ENCODE results near the gene ABHD6.
"Not testable (repeated sequence)": the region's sequence is repeated elsewhere in the genome, so short reads cannot be mapped to it uniquely, and the experiment has no call there.

ABHD6 gene

GRCh38 chr3:58242860-58243259, 5.3 kb downstream of the ABHD6 start:
- not testable (repeated sequence) for DNase-seq (ENCODE audit: low spot score)

DNA sequence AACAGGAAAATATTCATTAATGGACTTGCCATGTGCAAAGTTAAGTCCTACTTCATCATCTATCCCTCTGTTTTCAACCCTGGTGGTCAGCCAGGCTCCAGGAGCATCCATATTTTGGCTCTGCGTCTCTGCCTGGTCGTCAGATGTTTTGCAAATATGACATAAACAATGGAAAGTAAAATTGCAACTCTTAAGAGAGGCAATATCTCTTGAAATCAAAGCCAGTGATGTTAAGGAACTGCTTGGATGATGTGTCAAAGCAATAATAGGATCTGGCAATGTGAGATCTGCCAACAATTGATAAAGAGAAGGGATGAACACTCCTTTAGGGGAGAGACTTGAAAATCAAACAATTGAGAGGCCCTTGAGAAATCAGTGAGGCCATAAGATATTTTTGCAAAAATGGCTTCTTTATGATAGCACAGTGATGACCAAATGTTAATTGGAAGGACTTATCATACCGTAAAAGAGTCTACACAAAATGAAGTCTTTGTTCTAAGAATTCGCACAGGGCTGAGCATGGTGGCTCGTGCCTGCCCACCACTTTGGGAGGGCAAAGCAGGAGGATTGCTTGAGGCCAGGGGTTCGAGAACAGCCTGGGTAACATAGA, 6.5 kb downstream of the ABHD6 start:
- peak; percentile 64 for DNase-seq (ENCODE audit: low spot score)

- no peak for DNase-seq (ENCODE audit: low spot score)
Observed at GRCh38 chr3:58246148-58247047, 8.8 kb downstream of the ABHD6 start.

- DNase-seq (ENCODE audit: low spot score), result no peak
Observed at GRCh38 chr3:58249358-58250092, 11.9 kb downstream of the ABHD6 start.

DNA sequence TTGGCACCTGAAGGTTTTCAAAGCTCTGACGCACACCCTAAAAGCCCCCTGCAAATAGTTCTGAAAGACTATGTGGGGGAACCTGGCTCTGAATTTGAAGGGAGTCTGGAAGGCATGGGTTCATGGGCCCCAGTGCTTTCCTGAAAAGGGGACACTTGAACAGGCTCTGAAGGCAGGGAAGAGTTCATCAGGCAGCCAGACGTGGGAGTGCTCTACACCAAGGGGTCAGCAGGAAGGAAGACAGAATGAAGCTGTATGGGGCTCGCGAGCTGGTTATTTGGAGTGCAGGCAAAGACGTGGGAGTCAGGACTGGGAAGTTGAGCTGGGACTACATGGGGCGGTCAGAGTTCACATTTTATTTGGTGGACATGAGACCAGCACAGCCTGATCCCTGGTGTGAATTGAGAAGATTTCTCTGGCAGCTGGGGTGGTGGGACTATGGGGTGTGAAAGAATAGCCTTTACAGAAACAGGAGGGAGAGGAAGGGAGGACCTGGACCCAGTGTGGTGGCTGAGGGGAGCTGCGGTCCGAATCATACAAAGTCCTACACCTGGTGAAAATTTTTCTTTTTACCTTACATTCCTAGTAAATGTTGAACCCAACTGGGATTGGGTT, 12.6 kb downstream of the ABHD6 start:
- no peak for DNase-seq (ENCODE audit: low spot score)

DNA sequence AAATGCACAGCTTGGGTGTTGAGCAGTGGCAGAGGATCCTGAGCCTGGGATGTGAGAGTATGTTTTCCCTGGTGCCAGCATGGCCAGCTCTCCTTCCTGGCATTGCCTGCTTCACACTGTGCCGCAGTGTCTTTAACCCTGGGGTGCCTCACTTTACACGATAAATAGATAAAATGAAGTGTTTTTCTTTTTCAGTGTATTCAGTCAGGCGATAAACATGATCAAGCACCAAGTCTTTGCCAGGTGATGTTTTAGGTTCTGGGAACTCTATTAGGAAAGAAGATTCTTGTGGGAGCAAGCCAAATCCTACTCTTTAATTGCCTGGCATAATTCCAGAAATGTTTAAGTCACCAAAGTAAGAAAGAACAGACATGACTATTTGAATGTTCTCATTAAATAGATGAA, 14.0 kb downstream of the ABHD6 start:
- DNase-seq (ENCODE audit: low spot score), result no peak

DNA sequence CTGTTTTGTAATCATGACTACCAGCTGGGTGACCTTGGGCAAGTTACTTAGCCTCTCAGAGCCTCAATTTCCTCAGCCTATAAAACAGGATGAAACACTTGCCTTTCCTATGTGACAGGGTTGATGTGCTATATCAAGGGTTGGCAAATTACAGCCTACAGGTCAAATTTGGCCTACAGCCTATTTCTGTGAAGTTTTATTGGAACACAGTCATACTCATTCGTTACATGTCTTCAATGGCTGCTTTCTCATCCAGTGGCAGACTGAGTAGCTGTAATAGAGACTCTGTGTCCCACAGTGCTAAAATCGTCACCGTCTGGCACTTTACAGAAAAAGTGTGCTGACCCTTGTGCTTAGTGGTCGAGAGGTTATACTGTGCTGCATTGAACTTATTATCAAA, 16.6 kb downstream of the ABHD6 start:
- no peak for DNase-seq (ENCODE audit: low spot score)

DNA sequence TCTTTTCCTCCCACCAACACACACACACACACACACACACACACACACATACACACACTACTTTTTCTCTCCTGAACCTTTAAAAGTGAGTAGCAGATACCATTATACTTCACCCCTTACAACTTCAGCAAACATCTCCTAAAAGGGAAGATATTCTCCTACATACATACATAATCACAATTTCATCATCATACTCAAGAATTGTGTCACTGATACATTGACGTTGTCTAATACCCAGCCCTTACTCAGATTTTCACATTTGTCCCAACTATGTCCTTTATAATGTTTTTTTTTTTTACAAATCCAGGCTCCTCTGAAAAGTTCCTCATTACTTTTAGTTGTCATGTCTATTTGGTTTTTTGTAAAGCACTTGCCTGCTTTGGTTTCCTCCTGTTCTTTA, 18.5 kb downstream of the ABHD6 start:
- no peak for DNase-seq (ENCODE audit: low spot score)

- no peak for DNase-seq (ENCODE audit: low spot score)
Observed at GRCh38 chr3:58256511-58256910, 18.9 kb downstream of the ABHD6 start.

DNA sequence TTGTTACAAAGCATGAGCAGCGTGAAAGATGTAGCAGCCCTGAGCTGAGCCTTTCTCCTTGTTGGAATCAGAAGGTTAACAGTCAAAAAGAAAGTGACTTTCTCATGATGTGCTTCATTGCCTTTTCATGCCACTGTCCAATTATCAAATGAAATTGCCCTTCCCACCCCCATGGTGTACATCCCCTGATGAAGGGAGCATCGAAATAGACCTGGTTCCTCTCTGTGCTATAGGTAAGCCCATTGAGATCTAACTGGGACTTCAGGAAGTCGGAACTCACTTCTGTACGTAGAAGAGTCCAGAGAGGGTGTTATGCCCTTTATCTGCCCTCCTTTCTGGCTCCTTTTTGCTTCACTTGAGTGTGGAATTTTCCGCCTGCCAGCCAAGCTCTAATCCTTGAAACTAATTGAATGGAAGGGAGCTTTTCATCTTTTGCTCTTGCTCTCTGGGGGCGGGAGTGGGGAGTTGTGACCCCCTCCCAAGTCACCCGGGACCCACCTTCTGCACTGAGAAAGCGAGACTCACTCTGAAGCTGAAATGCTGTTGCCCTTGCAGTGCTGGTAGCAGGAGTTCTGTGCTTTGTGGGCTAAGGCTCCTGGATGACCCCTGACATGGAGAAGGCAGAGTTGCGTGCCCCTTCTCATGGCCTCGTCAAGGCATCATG, 20.9 kb downstream of the ABHD6 start:
- DNase-seq (ENCODE audit: low spot score), result no peak

GRCh38 chr3:58260261-58260731, 22.7 kb downstream of the ABHD6 start:
- peak; percentile 52 for DNase-seq (ENCODE audit: low spot score)

GRCh38 chr3:58260733-58261132, 23.1 kb downstream of the ABHD6 start:
- DNase-seq (ENCODE audit: low spot score), result no peak

DNA sequence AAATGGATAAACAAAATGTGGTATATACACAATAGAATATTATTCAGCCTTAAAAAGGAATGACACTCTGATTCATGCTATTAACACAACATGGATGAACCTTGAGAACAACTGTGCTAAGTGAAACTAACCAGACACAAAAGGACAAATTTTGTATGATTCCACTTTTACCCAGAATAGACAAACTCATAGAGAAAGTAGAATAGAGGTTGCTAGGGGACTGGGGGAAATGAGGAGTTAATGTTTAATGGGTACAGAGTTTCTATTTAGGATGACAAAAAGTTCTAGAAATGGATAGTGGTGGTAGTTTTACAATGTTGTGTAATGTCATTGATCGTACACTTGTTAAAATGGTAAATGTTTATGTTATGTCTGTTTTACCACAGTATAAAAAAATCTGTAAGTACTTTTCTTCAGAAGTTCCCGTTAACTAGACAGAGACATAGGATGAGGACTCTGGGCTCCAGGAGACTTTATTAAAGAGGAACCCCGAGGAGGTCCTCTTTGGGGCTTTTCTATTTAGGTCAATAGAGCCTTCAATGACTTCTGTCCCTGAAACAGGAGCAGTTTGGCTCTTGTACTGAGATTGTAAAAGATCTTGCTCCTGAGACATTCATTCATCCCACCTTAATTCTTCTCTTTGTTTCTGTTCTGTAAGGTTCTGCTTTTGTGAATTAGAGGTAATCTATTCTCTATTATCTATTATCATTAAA, 24.5 kb downstream of the ABHD6 start:
- DNase-seq (ENCODE audit: low spot score), result no peak

GRCh38 chr3:58266577-58266976, 29.0 kb downstream of the ABHD6 start:
- DNase-seq (ENCODE audit: low spot score), result no peak

DNA sequence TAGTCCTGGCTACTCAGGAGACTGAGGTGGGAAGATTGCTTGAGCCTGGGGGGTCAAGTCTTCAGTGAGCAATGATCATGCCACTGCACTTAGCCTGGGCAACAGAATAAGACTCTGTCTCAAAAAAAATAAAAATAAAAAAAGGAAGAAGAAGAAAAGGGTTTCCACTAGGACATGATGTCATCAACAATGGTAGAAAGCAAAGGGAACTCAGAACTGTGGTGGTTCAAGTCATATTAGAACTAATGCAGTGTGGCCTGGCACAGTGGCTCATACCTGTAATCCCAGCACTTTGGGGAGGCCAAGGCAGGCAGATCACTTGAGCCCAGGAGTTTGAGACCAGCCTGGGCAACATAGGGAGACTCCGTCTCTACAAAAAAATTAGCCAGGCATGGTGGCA, 30.0 kb downstream of the ABHD6 start:
- DNase-seq (ENCODE audit: low spot score), result not testable (repeated sequence)

GRCh38 chr3:58269356-58269755, 31.8 kb downstream of the ABHD6 start:
- DNase-seq (ENCODE audit: low spot score), result no peak

DNA sequence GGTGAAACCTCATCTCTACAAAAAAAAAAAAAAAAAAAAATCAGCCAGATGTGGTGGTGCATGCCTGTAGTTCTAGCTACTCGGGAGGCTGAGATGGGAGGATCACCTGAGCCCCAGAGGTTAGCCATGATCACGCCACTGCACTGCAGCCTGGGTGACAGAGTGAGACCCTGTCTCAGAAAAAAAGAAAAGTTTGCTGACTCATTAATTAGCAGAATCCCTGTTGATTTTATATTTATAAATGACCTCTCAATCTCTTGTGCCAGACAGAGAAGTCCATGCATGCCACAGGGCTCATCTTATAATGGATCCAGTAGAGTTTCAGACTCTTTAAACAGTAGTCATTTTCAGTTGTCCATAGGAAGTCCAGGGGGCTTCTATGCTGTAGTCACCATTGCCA, 32.9 kb downstream of the ABHD6 start:
- DNase-seq (ENCODE audit: low spot score), result no peak

DNA sequence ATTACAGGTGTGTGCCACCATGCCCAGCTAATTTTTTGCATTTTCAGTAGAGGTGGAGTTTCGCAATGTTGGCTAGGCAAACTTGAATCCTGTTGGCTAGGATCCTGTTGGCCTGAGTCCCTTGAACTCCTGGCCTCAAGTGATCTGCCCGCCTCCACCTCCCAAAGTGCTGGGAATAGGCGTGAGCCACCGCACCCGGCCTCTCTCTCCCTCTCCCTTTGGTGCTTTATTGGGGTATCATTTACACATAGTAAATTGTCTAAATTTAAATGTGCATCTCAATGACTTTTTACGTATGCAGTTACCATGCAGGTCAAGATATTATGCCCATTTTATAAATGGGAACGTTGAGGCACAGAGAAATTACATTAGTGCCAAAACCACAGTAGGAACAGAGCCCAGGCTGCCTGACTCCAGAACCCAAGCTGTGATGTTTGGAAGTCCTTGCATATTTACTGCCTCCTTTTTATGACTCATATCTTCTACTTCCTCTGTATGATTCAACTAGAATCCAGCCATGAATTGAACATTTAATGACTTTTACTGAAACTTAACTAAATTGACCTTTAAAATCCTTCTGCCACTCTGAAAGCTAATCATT, 34.4 kb downstream of the ABHD6 start:
- DNase-seq (ENCODE audit: low spot score), result peak; percentile 98

DNA sequence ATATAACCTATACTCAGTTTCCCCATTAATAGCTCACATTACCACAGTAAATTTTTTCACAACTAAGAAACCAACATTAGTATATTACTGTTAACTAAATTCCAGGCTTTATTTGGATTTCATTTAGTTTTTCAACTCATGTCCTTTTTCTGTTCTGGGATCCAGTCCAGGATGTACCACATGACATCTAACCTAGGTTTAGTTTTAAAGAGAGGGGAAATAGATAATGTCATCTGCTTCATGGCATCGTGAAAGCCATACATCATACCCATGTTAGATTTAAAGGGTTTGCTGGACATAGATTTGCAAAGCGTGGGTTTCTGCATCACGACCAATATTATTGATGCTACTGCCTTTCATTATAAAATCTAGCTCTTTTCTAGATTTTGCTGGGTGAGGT, 35.3 kb downstream of the ABHD6 start:
- DNase-seq (ENCODE audit: low spot score), result no peak

GRCh38 chr3:58273362-58273761, 35.8 kb downstream of the ABHD6 start:
- DNase-seq (ENCODE audit: low spot score), result not testable (repeated sequence)

Data from COLO829 (cell line).